Neural progenitor cell (in vitro differentiated cells): ENCODE measurements around the gene IL17RA. TPM values are rescaled to one million over a fixed set of nuclear protein-coding genes. Genes with fewer than 3 reads are reported as not detected.

ENCODE experiments used
- DNase-seq: peaks from one replicate; pipeline ENCODE4 v3.0.0-alpha.2; 2016; ENCODE audit warnings: low spot score
- H2AFZ ChIP-seq: fragments of 200-600 bp; sonication (generic); replicated peaks from 2 replicates; pipeline ENCODE4 v1.6.1; 2016; ENCODE audit warnings: antibody characterized with exemption
- H3F3A ChIP-seq: fragments of 200-600 bp; sonication (generic); 2 replicates; pipeline ENCODE4 v1.6.1; 2016; ENCODE audit warnings: antibody characterized with exemption, low read depth
- H3K27ac ChIP-seq: fragments of 200-600 bp; sonication (generic); 2 replicates; pipeline ENCODE4 v1.5.1; 2016; ENCODE audit warnings: mild to moderate bottlenecking
- H3K27me3 ChIP-seq: fragments of 200-600 bp; sonication (generic); 2 replicates; pipeline ENCODE4 v1.6.1; 2016; ENCODE audit warnings: mild to moderate bottlenecking, moderate library complexity
- H3K36me3 ChIP-seq: fragments of 200-600 bp; sonication (generic); 2 replicates; pipeline ENCODE4 v1.5.1; 2016
- H3K4me1 ChIP-seq: fragments of 200-600 bp; sonication (generic); 2 replicates; pipeline ENCODE4 v1.6.1; 2016; ENCODE audit warnings: mixed run types
- H3K4me2 ChIP-seq: fragments of 200-600 bp; sonication (generic); 2 replicates; pipeline ENCODE4 v1.6.1; 2016
- H3K4me3 ChIP-seq: fragments of 200-600 bp; sonication (generic); 2 replicates; pipeline ENCODE4 v1.5.1; 2016
- H3K79me2 ChIP-seq: fragments of 200-600 bp; sonication (generic); 2 replicates; pipeline ENCODE4 v1.6.1; 2016; ENCODE audit warnings: low read depth
- H3K9ac ChIP-seq: fragments of 200-600 bp; sonication (generic); 2 replicates; pipeline ENCODE4 v1.6.1; 2016
- H3K9me3 ChIP-seq: fragments of 200-600 bp; sonication (generic); 2 replicates; pipeline ENCODE4 v1.5.1; 2016; ENCODE audit warnings: low read depth
- H4K20me1 ChIP-seq: fragments of 200-600 bp; sonication (generic); 2 replicates; pipeline ENCODE4 v1.6.1; 2016; ENCODE audit warnings: low read depth
- H3K27ac Mint-ChIP-seq: 3 replicates; pipeline ENCODE4 v1.8.0; 2021; ENCODE audit warnings: mixed read lengths
- H3K27me3 Mint-ChIP-seq: 2 replicates; pipeline ENCODE4 v1.8.0; 2022; ENCODE audit warnings: low read depth, mild to moderate bottlenecking, inconsistent platforms, moderate library complexity, mixed read lengths; ENCODE audit not compliant: insufficient read depth
- H3K36me3 Mint-ChIP-seq: 3 replicates; pipeline ENCODE4 v1.8.0; 2021; ENCODE audit warnings: mixed read lengths
- H3K4me1 Mint-ChIP-seq: 3 replicates; pipeline ENCODE4 v1.8.0; 2021; ENCODE audit warnings: mixed read lengths
- H3K4me3 Mint-ChIP-seq: 3 replicates; pipeline ENCODE4 v1.8.0; 2021; ENCODE audit warnings: mild to moderate bottlenecking, moderate library complexity, mixed read lengths
- H3K9me3 Mint-ChIP-seq: 3 replicates; pipeline ENCODE4 v1.8.0; 2020; ENCODE audit warnings: mixed read lengths
- EZH2 ChIP-seq: fragments of 200-600 bp; sonication (generic); IDR thresholded peaks from 2 replicates; pipeline ENCODE4 v1.6.1; 2017; ENCODE audit warnings: antibody characterized with exemption, mild to moderate bottlenecking, moderate library complexity
- EZH2phosphoT487 ChIP-seq: fragments of 200-600 bp; sonication (generic); IDR thresholded peaks from 2 replicates; pipeline ENCODE4 v1.6.1; 2017; ENCODE audit warnings: antibody characterized with exemption
- total RNA-seq: library from RNA; depleted of rRNA; stranded (reverse); fragments of >200 nt; gene quantifications from 2 replicates; pipeline ENCODE4 v1.2.3, GENCODE V29; 2015; ENCODE audit warnings: low replicate concordance
- TF ChIP-seq, protein P1 (sequence below): fragments of 200-600 bp; sonication (generic); IDR thresholded peaks from 2 replicates; pipeline ENCODE4 v1.5.1; 2017; ENCODE audit warnings: antibody characterized with exemption, mild to moderate bottlenecking

Gene IL17RA
- total RNA-seq, 1 donor from 2014 or later = 5.2 TPM

DNA sequence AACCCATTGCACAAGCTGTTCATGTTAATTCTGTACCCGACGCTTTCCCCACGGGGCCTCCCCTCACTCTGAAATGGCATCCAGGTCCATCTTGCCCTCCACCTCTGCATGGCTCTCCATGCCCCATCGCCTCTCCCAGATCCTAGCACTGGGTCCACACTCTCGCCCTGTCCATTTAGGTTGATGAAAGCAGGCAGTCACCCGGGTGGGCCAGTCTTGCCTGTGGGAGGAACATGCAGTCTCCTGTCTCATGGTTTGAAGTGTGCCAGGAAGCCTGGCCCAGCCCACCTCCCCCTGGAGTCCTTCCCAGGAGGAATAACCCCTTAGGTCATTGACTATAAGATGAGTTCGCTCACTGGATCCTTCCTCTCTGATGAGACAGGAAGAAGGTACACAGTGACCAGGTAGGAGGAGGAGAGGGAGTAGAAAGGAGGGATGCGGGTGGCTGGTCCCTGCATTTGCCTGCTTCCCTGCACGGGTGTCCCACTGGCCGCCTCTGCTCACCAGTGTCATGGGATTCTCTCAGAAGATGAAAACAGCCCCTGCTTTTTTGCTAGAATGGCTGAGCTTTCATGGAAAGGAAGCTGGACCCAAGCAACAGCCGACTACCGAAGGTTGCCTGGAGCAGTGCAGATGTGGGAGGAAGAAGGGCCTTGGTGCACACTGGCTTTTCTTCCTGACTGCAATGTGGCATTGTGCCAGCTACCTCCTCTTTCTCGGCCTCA, 29.5 kb downstream of the IL17RA start:
- Histone ChIP-seq H3K4me2 (no peak overlapping the region), H3F3A (peaks cover 25% of the 10 kb centered on the region), H4K20me1 (peaks cover 32% of the 10 kb centered on the region), H3K9ac (no peak overlapping the region), H3K27ac (no peak overlapping the region), H3K27me3 (peaks cover 3% of the 10 kb centered on the region), H2AFZ (no peak overlapping the region), H3K4me3 (no peak overlapping the region), H3K36me3 (no peaks in the 10 kb centered on the region), H3K4me1 (peaks cover 23% of the 10 kb centered on the region), H3K9me3 (no peaks in the 10 kb centered on the region), H3K79me2 (no peaks in the 10 kb centered on the region)
- H3K4me3 Mint-ChIP-seq = peak overlapping the region; percentile 61
- H3K4me1 Mint-ChIP-seq = peaks cover 28% of the 10 kb centered on the region
- no peak for DNase-seq
- peaks cover 13% of the 10 kb centered on the region for H3K27me3 Mint-ChIP-seq
- peaks cover 4% of the 10 kb centered on the region for H3K9me3 Mint-ChIP-seq
- peaks cover 5% of the 10 kb centered on the region for H3K36me3 Mint-ChIP-seq
- peak overlapping the region; percentile 21 for H3K27ac Mint-ChIP-seq
- TF ChIP-seq EZH2 (no peak), EZH2phosphoT487 (no peak)
- TF ChIP-seq, protein P1, sequence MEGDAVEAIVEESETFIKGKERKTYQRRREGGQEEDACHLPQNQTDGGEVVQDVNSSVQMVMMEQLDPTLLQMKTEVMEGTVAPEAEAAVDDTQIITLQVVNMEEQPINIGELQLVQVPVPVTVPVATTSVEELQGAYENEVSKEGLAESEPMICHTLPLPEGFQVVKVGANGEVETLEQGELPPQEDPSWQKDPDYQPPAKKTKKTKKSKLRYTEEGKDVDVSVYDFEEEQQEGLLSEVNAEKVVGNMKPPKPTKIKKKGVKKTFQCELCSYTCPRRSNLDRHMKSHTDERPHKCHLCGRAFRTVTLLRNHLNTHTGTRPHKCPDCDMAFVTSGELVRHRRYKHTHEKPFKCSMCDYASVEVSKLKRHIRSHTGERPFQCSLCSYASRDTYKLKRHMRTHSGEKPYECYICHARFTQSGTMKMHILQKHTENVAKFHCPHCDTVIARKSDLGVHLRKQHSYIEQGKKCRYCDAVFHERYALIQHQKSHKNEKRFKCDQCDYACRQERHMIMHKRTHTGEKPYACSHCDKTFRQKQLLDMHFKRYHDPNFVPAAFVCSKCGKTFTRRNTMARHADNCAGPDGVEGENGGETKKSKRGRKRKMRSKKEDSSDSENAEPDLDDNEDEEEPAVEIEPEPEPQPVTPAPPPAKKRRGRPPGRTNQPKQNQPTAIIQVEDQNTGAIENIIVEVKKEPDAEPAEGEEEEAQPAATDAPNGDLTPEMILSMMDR = no peak

DNA sequence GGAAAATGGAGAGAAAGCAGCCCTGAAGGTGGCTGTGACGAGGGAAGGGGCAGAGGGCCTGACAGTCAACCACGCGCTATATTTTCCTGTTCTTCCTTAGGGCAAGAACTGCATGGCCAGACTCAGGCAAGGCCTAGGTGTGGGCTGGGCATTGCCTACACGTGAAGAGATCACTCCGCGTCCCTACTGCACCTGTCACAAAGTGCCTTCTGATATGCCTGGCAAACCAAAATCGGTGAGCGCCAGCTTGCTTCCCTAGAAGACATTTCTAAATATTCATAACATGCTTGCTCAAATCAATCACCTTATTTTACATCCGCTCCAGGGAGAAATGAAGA, 30.1 kb downstream of the IL17RA start:
- Histone ChIP-seq H2AFZ (no peak overlapping the region), H3K36me3 (no peaks in the 10 kb centered on the region), H3K27me3 (peaks cover 8% of the 10 kb centered on the region), H3K79me2 (no peaks in the 10 kb centered on the region), H3K9me3 (no peaks in the 10 kb centered on the region), H3K4me1 (peaks cover 23% of the 10 kb centered on the region), H3K4me2 (no peak overlapping the region), H3K9ac (no peak overlapping the region), H3K4me3 (no peak overlapping the region), H4K20me1 (peaks cover 37% of the 10 kb centered on the region), H3K27ac (no peak overlapping the region), H3F3A (peaks cover 28% of the 10 kb centered on the region)
- H3K27ac Mint-ChIP-seq = no peak overlapping the region
- H3K36me3 Mint-ChIP-seq = peaks cover 5% of the 10 kb centered on the region
- peaks cover 4% of the 10 kb centered on the region for H3K9me3 Mint-ChIP-seq
- TF ChIP-seq EZH2 (no peak), EZH2phosphoT487 (no peak)
- TF ChIP-seq, protein P1 = no peak
- no peak overlapping the region for H3K4me3 Mint-ChIP-seq
- no peak for DNase-seq
- peaks cover 28% of the 10 kb centered on the region for H3K4me1 Mint-ChIP-seq
- peaks cover 13% of the 10 kb centered on the region for H3K27me3 Mint-ChIP-seq

DNA sequence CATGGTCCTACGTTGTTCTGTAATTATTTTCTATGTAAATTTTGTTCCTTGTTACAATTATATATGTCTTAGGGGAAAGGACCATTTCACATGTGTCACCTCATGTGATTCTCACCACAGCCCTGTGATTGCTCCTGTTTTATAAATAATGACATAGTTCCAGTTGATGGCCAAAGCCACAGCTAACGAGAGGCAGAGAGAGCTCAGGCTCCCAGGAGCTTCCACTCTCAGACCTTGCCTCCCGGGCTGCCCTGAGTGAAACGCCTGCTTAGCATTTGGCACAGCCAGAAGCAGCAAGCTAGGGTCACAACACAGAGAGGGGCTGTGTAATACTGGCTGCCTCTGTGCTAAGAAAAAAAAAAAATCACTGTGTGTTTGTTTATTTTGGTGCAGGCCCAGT, 30.4 kb downstream of the IL17RA start:
- H3K36me3 Mint-ChIP-seq = peaks cover 5% of the 10 kb centered on the region
- peaks cover 38% of the 10 kb centered on the region for H4K20me1 ChIP-seq
- H3K36me3 ChIP-seq = no peaks in the 10 kb centered on the region
- H3K4me2 ChIP-seq = no peak overlapping the region
- DNase-seq = no peak
- H3K4me3 ChIP-seq = no peak overlapping the region
- H3K9me3 Mint-ChIP-seq = peaks cover 4% of the 10 kb centered on the region
- H3K4me1 Mint-ChIP-seq = peaks cover 28% of the 10 kb centered on the region
- no peak overlapping the region for H3K9ac ChIP-seq
- no peak overlapping the region for H3K27ac Mint-ChIP-seq
- H2AFZ ChIP-seq = no peak overlapping the region
- no peak for TF ChIP-seq EZH2
- TF ChIP-seq, protein P1 = no peak
- no peak for TF ChIP-seq EZH2phosphoT487
- no peaks in the 10 kb centered on the region for H3K9me3 ChIP-seq
- H3K27me3 ChIP-seq = peaks cover 10% of the 10 kb centered on the region
- H3K4me3 Mint-ChIP-seq = no peak overlapping the region
- peaks cover 13% of the 10 kb centered on the region for H3K27me3 Mint-ChIP-seq
- H3K4me1 ChIP-seq = peaks cover 23% of the 10 kb centered on the region
- no peak overlapping the region for H3K27ac ChIP-seq
- H3K79me2 ChIP-seq = no peaks in the 10 kb centered on the region
- H3F3A ChIP-seq = peaks cover 28% of the 10 kb centered on the region
